Prostate gland (tissue), 2 donors: ENCODE results near the gene FASLG.
"Not testable (repeated sequence)": the region's sequence is repeated elsewhere in the genome, so short reads cannot be mapped to it uniquely, and the experiment has no call there.

Source experiments
- CTCF ChIP-seq, 4 experiments: fragments of 200-600 bp in 2 of 4; fragments of 450-650 bp in 2 of 4; sonication (generic) in 2 of 4; IDR thresholded peaks; 1 replicate in 3 of 4; 2 replicates in 1 of 4; pipeline ENCODE4 v1.5.1; 2016 to 2019; ENCODE audit warnings: antibody characterized with exemption in 4 of 4, mild to moderate bottlenecking in 2 of 4, moderate library complexity in 2 of 4
- POLR2A ChIP-seq: fragments of 450-650 bp; IDR thresholded peaks from one replicate; pipeline ENCODE4 v1.6.1; 2016; ENCODE audit warnings: antibody characterized with exemption, mild to moderate bottlenecking

- TF ChIP-seq CTCF (IDR thresholded peaks at IDR 0.05); POLR2A: not testable (repeated sequence)
Measured at GRCh38 chr1:172620603-172621002, 38.3 kb upstream of the FASLG start.
